GM06990 (cell line): ENCODE measurements around the gene PUM2.

Experiments used
- DNase-seq: peaks from one replicate; pipeline ENCODE4 v3.0.0-alpha.2; 2011; ENCODE audit not compliant: insufficient read length; ENCODE audit errors: extremely low read depth
- H3K27me3 ChIP-seq: replicated peaks from 2 replicates; pipeline ENCODE4 v1.6.0; 2011; ENCODE audit warnings: low read length; ENCODE audit not compliant: control insufficient read depth, insufficient read depth
- H3K36me3 ChIP-seq: 2 replicates; pipeline ENCODE4 v1.5.1; 2011; ENCODE audit warnings: low read length; ENCODE audit not compliant: control insufficient read depth, insufficient read depth
- H3K4me3 ChIP-seq: replicated peaks from 2 replicates; pipeline ENCODE4 v1.5.1; 2011; ENCODE audit warnings: low read depth, mild to moderate bottlenecking, control low read depth, low read length
- TF ChIP-seq, protein P1 (sequence below): IDR thresholded peaks from 2 replicates; pipeline ENCODE4 v1.5.1; 2011; ENCODE audit warnings: low read length, control low read depth, mild to moderate bottlenecking, inconsistent platforms; ENCODE audit not compliant: insufficient read depth, poor library complexity, severe bottlenecking

Gene PUM2

DNA sequence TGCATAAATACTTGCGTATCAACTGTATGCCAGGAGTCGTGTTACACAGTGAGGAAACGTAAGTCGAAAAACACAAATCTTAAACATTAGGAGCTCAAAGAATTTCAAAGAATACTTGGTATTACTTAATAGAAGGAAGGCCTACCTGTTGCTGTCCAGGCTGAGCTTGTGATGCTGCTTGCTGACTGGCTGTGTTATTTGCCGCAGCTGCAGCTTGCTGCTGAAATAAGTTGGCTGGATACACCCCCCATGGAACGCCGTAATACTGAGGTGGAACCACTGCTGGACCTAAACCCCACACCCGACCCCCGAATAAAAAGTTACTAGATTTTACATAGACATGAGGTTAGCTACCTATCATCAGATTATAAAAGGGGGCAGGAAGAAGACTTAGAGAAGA is 56.4 kb downstream of the PUM2 start:
- H3K4me3 ChIP-seq = no peak overlapping the region
- no peak for DNase-seq
- H3K27me3 ChIP-seq = no peaks in the 10 kb centered on the region
- H3K36me3 ChIP-seq = peaks cover 13% of the 10 kb centered on the region
- TF ChIP-seq, protein P1, sequence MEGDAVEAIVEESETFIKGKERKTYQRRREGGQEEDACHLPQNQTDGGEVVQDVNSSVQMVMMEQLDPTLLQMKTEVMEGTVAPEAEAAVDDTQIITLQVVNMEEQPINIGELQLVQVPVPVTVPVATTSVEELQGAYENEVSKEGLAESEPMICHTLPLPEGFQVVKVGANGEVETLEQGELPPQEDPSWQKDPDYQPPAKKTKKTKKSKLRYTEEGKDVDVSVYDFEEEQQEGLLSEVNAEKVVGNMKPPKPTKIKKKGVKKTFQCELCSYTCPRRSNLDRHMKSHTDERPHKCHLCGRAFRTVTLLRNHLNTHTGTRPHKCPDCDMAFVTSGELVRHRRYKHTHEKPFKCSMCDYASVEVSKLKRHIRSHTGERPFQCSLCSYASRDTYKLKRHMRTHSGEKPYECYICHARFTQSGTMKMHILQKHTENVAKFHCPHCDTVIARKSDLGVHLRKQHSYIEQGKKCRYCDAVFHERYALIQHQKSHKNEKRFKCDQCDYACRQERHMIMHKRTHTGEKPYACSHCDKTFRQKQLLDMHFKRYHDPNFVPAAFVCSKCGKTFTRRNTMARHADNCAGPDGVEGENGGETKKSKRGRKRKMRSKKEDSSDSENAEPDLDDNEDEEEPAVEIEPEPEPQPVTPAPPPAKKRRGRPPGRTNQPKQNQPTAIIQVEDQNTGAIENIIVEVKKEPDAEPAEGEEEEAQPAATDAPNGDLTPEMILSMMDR = no peak

DNA sequence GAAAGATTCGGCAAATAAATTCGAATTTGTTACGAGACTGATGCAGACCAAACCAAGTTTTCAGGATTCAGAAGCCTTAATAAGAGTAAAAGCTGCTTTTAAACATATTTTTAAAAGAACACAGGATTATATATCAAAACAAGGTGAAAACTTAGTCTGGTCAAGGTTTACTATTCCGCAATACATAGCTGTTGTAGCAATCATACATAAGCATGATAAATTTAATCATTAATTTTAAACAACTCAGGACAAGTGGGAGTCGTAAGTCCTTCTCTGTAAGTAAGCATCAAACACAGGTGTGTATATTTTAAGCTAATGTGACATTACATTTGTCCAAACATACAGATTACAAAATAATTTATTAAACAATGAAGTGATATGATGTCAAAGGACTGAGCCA is 57.7 kb downstream of the PUM2 start:
- Histone ChIP-seq H3K36me3 (peaks cover 12% of the 10 kb centered on the region), H3K27me3 (no peaks in the 10 kb centered on the region), H3K4me3 (no peak overlapping the region)
- TF ChIP-seq, protein P1 = no peak
- no peak for DNase-seq

DNA sequence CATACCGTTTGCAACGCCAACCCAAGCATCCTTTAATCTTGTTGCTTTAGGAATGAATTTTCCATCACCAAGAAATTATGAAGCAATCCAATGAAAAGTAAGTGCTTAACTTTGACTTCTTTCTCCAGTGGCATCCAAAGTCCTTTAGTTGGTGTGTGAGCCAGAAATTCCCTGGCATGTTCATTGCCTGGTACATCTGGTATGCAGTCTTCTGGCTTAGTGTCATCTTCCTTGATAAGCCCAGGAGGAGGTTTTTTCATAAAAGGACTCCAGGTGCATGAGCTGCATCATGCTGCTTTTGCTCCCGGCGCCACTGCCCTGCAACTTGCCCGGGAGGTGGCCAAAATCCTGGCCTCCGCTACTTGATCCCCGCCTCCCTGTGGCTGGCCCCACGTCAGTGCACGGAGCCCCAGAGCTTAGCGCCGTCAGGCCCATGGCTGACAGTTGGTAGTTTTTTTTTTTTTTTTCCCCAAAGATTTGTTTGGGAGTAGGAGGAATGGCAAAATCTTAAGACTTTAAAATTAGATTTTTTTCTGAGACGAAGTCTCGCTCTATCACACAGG is 58.7 kb downstream of the PUM2 start:
- Histone ChIP-seq H3K4me3 (no peak overlapping the region), H3K36me3 (peaks cover 12% of the 10 kb centered on the region), H3K27me3 (no peaks in the 10 kb centered on the region)
- TF ChIP-seq, protein P1 = no peak
- no peak for DNase-seq

DNA sequence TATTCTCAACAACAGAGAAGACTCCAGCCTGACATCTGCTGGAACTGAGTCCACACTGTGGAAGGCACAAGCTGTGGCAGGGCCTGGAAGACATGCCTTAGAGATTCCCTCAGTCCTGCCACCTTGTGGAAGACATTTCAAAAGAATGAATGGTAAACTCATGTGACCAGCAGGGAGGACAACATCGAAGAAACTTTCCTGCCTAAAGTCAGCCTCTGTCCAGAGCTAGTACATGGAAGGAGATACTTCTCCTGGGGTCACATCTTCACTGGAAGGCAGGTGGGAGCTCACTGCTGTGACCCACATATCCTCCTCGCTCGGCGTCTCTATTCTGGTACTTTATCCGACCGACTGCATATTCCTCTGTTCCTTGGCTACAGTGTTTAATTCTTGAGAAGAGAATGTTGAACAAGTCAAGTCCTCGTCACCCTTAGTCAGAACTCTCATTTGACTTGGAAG is 59.5 kb downstream of the PUM2 start:
- no peak overlapping the region for H3K4me3 ChIP-seq
- TF ChIP-seq, protein P1 = peak; percentile 47
- no peak for DNase-seq
- no peaks in the 10 kb centered on the region for H3K27me3 ChIP-seq
- peaks cover 10% of the 10 kb centered on the region for H3K36me3 ChIP-seq

DNA sequence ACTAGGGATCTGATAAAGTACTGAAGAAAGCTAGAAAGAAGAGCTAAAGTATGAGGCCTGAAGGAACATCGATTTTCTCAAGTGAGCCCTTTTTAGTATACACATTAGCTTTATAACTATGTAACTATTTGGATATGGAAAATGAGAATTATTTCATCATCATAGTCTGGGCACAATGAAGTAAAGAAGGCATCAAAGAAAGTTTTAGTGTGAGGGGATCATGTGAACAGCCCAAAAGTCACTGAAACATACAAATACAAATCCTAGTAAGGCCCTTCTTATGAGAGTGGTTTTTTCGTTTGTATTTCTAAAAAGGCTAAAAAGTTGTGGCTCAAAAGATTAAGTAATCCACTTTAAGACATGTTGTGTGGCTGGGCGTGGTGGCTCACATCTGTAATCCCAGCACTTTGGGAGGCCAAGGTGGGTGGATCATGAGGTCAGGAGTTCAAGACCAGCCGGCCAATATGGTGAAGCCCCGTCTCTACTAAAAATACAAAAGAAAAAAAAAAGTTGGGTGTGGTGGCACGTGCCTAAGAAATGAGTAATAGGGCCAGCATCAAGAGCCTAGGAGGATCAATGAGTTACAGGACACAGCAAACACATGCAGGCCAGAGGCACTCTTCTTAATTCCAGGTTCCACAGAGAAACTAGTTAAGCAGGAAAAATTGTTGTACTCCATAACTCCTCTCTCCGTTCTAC is 61.9 kb downstream of the PUM2 start:
- TF ChIP-seq, protein P1 = no peak
- no peak for DNase-seq
- no peaks in the 10 kb centered on the region for H3K27me3 ChIP-seq
- H3K4me3 ChIP-seq = no peak overlapping the region
- peaks cover 8% of the 10 kb centered on the region for H3K36me3 ChIP-seq
